IMR-90 (cell line): ENCODE results near the gene CHRNA10.

Experiments used
- MXI1 ChIP-seq: IDR thresholded peaks from 2 replicates; pipeline ENCODE4 v1.6.1; 2012; ENCODE audit warnings: low read depth, mild to moderate bottlenecking, low read length, moderate library complexity, borderline replicate concordance
- NFE2L2 ChIP-seq: fragments of 150-350 bp; IDR thresholded peaks from 2 replicates; pipeline ENCODE4 v1.6.1; 2016; ENCODE audit warnings: low read depth, mild to moderate bottlenecking, low read length

DNA sequence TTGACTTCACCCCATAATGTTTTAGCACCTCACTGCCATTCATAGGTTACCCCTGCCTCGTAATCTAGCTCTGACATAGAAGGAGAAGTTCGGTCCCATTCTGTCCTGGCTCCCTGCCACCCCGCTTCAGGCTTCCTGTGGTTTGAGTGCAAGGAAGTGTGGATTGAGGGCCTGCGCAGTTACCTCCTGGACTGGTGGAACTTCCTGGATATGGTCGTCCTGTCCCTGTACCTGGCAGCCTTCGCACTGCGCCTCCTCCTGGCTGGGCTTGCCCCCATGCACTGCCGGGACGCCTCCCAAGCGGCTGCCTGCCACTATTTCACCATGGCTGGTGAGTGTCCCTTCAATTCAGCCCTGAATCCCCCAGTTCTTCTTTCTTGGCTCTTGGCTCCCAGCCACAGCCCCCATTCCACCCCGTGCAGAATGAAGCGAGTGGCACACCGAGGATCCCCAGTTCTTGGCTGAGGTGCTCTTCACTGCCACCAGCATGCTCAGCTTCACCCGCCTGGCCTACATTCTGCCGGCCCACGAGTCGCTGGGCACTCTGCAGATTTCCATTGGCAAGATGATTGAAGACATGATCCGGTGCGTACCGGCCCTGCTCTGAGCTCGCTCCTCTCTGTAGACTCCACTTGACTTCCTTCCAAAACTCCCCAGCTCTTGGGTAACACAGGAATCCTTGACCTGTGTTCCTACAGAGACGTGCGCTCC is 44.8 kb downstream of the CHRNA10 start:
- TF ChIP-seq MXI1 (no peak), NFE2L2 (no peak)
